ENCODE measurements around the gene DIS3L2.

DNA sequence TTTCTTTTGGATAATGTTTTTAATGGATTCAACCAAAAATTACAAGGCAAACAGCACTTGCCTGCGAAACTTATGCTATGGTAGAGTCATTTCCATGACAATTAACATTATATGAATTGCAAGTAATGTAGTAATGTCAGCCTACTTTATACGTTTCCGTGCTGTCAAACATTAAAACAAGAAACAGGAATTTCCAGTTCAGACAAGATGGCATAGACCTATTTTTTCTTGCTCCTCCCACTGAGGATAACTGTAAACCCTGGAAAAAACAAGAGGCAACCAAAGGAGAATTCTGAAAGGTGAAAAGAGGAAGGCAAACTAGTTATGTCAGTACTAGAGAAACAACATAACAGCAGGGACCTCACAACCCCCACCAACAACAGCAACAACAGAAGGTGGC, 170.7 kb downstream of the DIS3L2 start:
- TF ChIP-seq EZH2 (IDR thresholded peaks at IDR 0.05; ENCODE audit: borderline replicate concordance, low read length): no peak
- TF ChIP-seq, protein P1, sequence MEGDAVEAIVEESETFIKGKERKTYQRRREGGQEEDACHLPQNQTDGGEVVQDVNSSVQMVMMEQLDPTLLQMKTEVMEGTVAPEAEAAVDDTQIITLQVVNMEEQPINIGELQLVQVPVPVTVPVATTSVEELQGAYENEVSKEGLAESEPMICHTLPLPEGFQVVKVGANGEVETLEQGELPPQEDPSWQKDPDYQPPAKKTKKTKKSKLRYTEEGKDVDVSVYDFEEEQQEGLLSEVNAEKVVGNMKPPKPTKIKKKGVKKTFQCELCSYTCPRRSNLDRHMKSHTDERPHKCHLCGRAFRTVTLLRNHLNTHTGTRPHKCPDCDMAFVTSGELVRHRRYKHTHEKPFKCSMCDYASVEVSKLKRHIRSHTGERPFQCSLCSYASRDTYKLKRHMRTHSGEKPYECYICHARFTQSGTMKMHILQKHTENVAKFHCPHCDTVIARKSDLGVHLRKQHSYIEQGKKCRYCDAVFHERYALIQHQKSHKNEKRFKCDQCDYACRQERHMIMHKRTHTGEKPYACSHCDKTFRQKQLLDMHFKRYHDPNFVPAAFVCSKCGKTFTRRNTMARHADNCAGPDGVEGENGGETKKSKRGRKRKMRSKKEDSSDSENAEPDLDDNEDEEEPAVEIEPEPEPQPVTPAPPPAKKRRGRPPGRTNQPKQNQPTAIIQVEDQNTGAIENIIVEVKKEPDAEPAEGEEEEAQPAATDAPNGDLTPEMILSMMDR (IDR thresholded peaks at IDR 0.05; ENCODE audit: low read length): no peak

Measured in OCI-LY1 (cell line).